GM19468 (cell line): Measurements from ENCODE around the gene SYNPO2.

ENCODE experiments used
- ATAC-seq: cut with Tn5 transposase; IDR thresholded peaks from one replicate; pipeline ENCODE4 v1.9.1; 2021; ENCODE audit warnings: mild to moderate bottlenecking, moderate library complexity, moderate number of reproducible peaks; ENCODE audit not compliant: unreplicated experiment; ENCODE audit errors: extremely low read depth

The SYNPO2 gene

GRCh38 chr4:119025420-119025819, 136.8 kb downstream of the SYNPO2 start:
- ATAC-seq, result no peak

DNA sequence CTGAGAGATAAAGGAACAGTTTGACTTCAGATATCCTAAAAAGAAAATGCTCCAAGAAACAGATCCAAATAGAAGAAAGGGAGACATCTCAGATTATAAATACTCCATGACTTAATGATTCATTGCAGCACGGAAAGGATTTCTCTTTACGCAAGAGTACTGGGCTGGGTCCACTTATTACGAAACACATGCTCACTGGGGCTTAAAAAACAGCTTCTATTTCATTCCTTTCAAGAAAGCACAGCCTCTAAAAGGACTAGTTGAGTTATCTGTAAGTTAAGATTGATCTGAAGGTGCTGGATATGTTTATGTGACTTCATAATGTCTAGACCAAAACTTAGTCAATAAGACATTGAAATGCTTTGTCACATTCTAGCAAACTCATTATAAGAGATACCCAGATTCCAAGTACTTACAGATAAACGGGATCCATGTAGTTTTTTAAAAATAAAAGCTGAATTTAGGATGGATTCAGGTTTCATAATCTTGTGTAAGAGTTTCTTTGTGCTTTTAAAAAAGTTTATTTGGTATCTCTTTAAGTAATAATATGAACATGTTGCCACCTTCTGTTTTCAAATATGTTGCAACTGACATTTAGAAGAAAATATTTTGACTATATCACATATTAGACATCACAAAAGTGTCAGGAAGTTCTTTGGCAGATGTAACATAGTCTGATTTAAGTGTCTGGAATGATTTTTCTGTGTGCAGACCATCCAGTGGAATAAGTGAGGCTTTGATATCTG, 137.4 kb downstream of the SYNPO2 start:
- no peak for ATAC-seq

DNA sequence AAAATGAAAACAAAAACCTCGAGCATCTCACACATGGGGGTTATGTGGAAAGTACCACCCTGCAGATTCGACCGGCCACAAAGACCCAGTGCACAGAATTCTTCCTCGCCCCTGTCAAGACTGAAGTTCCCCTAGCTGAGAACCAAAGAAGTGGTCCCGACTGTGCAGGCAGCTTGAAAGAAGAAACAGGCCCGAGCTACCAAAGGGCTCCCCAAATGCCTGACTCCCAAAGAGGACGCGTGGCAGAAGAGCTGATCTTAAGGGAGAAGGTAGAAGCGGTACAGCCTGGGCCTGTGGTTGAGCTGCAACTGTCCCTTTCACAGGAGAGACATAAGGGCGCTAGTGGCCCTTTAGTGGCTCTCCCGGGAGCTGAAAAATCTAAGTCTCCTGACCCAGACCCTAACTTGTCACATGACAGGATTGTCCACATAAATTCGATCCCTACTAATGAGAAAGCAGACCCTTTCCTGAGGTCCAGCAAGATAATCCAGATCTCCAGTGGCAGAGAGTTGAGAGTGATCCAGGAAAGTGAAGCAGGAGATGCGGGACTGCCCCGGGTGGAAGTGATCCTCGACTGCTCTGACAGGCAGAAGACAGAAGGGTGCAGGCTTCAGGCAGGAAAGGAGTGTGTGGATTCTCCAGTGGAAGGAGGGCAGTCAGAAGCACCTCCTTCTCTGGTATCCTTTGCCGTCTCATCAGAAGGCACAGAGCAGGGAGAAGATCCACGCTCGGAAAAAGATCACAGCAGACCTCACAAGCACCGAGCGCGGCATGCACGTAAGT, 138.2 kb downstream of the SYNPO2 start:
- no peak for ATAC-seq

- ATAC-seq, result no peak
These were observed 139.2 kb downstream of the SYNPO2 start for GRCh38 chr4:119027811-119028210.

GRCh38 chr4:119028296-119028695, 139.6 kb downstream of the SYNPO2 start:
- ATAC-seq, result no peak

DNA sequence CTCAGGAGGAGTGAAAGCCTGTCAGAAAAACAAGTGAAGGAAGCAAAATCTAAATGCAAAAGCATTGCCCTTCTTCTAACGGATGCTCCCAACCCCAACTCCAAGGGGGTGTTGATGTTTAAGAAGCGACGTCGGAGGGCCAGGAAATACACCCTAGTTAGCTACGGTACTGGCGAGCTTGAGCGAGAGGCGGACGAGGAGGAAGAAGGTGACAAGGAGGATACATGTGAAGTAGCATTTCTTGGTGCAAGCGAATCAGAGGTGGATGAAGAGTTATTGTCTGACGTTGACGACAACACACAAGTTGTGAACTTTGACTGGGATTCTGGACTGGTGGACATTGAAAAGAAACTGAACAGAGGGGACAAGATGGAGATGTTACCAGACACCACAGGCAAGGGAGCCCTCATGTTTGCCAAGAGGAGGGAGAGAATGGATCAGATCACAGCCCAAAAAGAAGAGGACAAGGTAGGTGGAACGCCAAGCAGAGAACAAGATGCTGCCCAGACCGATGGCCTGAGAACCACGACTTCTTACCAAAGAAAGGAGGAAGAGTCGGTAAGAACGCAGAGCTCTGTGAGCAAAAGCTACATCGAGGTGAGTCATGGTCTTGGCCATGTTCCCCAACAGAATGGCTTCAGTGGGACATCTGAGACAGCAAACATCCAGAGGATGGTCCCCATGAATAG, 141.3 kb downstream of the SYNPO2 start:
- no peak for ATAC-seq

GRCh38 chr4:119030536-119030890, 141.9 kb downstream of the SYNPO2 start:
- no peak for ATAC-seq

DNA sequence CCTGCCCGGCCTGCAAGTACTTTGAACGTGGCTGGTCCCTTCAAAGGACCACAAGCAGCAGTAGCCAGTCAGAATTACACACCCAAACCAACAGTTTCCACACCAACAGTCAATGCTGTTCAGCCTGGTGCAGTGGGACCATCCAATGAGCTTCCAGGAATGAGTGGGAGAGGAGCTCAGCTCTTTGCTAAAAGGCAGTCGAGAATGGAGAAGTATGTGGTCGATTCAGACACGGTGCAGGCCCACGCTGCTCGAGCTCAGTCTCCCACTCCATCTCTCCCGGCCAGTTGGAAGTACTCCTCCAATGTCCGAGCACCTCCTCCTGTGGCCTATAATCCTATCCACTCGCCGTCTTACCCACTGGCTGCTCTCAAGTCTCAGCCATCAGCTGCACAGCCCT, 142.6 kb downstream of the SYNPO2 start:
- ATAC-seq, result no peak

- no peak for ATAC-seq
These were observed 144.4 kb downstream of the SYNPO2 start for GRCh38 chr4:119032921-119033685.

GRCh38 chr4:119034276-119035008, 145.8 kb downstream of the SYNPO2 start:
- no peak for ATAC-seq

DNA sequence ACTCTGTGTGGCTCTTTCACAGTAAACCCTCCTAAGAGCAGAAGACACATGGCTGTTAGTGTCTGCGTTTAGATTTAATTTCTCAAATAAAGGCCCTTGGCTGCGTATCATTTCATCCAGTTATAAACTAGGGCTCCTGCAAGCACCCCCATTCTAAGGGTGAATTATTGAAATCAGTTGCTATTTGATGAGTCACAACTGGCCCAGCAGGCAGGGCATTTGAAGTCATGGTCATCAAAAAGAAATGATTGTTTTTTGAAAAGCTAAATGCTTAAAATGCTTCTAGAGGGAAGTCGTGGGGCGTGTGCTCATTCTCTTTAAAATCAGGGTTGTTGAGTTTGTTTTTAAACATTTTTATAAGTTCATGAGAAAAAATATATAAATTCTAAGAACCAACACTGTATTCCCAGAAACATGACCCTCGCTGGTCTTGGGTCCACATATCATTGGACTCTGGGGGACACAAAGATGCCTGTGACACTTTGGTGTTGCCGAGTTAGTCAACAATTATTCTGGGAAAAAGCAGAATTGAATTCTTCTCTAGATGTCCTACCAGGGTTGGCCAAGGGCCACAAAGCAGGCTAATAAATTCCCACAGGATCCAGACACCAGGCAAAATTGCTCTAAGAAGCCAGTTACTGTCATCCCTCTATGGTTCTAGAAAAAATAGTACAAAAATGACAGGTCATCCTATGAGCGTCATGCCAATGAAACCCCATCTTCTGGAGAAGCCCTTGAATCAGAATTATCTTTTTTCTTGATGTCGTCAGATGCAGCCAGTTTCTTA, 147.5 kb downstream of the SYNPO2 start:
- ATAC-seq, result no peak

DNA sequence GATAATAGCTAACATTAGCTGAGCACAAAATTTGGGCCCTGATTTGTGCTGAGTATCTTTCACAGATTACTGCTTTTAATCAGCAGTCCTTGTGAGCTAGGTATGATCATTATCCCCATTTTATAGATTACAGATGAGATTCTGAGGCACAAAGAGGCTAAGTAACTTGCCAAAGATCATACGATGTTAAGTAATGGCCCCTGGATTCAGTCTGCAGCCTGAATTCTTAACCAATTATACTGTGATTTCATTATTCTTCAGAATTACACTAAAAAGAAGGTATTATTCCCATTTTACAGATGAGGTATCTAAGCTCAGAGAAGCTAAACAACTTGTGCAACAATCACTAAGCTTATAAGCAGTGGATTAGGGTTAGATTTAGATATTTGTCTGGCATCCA, 149.1 kb downstream of the SYNPO2 start:
- no peak for ATAC-seq

DNA sequence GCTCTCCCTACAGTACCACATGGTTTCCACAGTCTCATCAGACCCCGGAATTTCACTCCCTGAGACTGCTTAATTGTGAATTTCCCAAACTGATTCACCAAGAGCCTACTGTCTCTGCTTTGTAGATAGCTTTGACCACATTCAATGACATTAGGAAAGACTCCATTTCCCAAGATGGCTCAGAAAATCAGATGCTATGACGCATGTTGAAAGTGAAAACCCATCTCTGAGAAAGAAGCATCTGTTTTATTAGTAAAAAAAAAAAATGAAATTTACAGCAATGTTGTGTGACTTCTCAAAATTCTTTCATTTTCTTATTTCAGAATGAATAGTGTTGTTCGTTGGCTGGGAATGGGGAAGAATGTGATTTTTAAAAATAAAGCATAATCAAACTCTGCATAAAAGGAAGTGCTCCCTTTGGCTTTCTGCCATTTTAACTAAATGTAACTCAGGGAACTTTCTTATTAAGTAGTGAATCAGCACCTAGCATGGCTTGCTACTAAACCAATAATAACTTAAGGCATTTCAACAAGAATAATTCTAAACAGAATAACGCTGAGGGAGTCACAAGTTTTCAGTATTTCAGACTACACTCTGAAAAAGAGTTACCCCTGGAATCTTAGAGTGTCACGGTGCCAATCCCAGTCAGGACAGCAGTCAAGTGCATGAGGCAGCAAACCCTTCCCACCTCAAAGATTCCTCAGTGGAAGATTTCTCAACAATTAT, 149.6 kb downstream of the SYNPO2 start:
- peak; percentile 14 for ATAC-seq

DNA sequence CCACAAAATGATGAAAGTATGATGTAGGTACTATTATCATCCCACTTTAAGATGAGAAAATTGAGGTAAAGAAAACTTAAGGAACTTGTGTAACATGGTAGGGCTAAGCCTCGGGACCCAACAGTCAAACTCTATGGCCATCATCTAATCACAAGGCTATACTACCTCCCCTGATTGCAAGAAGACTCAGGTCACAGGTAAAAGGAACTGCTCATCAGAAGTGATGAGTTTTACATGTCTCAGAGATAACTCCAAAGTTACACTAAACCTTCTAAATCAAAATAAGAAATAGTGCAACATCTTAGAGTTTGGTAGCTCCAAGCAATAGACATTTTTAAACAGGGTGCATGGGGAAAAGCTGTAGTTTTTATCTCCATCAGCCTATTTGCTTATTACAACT, 150.5 kb downstream of the SYNPO2 start:
- ATAC-seq, result no peak

- ATAC-seq, result no peak
These were observed 151.1 kb downstream of the SYNPO2 start for GRCh38 chr4:119039779-119040178.

DNA sequence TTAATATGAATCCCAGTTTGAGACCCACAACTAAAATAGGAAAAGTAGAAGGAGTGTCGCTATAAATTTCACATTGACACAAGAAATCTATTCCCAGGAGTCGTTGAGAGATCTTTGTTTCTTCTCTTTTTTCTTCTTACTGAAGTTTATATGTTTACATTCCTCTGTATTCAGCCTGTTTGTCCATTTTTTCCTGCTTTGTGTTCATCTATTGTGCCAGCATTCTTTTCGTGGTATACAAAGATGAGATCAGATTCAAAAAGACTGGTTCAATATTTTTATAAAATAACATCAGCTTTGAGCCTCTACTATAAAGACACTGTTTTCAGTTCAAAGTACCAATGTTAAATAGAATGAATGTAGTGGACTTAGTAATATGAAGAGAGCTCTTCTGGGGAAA, 151.6 kb downstream of the SYNPO2 start:
- no peak for ATAC-seq

DNA sequence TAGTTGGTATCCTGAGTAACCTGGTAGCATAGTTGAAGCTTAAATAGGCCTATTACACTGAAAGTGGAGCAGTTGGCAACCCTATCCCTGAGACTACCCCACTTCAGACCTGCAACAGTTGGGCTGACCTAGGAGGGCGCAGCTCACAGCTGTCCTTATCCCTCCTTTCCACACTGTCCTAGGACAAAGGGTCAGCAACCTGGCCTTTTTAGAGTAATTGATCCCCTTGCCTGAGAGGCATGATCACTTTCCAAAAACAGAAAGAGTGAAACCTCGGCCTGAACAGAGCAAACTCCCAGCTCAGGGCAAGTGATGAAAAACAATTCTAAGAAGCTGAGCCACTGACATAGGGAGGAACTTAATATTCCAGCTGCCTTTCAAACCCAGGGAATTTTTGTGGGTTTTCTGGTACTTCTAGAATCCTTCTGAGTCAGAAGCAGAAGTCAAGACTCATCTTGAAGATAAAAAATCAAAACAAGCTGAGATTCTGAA, 152.1 kb downstream of the SYNPO2 start:
- ATAC-seq, result no peak

DNA sequence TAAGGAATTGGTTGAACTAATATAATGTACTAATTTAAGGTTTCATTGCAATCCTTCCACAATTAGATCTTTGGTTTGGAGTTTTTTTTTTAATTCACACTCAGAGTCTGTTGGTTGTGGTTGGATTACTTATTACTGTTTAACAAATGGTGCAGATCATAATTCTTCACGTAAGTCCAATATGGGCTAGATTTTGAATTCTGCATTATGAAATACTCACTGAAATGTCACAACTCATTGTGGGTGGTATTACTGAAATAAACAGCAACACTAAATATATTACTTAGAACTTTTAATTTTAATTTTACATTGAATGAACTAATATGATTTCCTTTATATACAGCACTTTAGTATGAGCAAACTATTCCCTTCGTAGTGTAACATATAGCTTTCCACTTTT, 152.7 kb downstream of the SYNPO2 start:
- no peak for ATAC-seq
